AG09309 (cell line): ENCODE measurements around the gene IPMK.
A peak's percentile ranks its signal among the peaks of the same experiment; 100 is the strongest.

ENCODE experiments used
- DNase-seq: peaks from one replicate; pipeline ENCODE4 v3.0.0-alpha.2; 2010; ENCODE audit warnings: low read depth
- H3K4me3 ChIP-seq: 2 replicates; pipeline ENCODE4 v1.5.1; 2011; ENCODE audit warnings: mild to moderate bottlenecking, low read depth, low read length, moderate library complexity; ENCODE audit not compliant: control insufficient read depth
- TF ChIP-seq, protein P1 (sequence below): IDR thresholded peaks from 2 replicates; pipeline ENCODE4 v1.5.1; 2011; ENCODE audit warnings: mild to moderate bottlenecking, low read depth, low read length, inconsistent platforms; ENCODE audit not compliant: insufficient read depth, control insufficient read depth; ENCODE audit errors: missing control alignments

The IPMK gene

DNA sequence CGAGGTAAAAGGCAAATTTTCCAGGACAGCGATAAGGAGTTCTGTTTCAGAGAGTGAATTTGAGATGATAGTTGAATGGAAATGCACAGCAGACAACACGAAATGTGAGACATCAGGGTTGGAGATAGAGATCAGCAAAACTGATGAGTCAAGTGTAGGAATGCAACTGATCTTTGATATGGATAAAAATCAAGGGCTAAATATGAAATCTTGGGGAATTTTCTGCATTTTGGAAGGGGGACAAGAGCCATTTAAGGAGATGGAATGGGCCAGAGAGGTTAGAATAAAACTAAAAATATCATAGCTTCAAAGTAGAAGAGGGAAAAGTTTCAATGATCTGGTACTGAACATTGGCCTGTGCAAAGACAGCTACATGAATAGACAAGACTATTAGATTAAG is 12.8 kb upstream of the IPMK start:
- TF ChIP-seq, protein P1, sequence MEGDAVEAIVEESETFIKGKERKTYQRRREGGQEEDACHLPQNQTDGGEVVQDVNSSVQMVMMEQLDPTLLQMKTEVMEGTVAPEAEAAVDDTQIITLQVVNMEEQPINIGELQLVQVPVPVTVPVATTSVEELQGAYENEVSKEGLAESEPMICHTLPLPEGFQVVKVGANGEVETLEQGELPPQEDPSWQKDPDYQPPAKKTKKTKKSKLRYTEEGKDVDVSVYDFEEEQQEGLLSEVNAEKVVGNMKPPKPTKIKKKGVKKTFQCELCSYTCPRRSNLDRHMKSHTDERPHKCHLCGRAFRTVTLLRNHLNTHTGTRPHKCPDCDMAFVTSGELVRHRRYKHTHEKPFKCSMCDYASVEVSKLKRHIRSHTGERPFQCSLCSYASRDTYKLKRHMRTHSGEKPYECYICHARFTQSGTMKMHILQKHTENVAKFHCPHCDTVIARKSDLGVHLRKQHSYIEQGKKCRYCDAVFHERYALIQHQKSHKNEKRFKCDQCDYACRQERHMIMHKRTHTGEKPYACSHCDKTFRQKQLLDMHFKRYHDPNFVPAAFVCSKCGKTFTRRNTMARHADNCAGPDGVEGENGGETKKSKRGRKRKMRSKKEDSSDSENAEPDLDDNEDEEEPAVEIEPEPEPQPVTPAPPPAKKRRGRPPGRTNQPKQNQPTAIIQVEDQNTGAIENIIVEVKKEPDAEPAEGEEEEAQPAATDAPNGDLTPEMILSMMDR, result no peak
- DNase-seq, result no peak
- H3K4me3 ChIP-seq, result no peak overlapping the region

DNA sequence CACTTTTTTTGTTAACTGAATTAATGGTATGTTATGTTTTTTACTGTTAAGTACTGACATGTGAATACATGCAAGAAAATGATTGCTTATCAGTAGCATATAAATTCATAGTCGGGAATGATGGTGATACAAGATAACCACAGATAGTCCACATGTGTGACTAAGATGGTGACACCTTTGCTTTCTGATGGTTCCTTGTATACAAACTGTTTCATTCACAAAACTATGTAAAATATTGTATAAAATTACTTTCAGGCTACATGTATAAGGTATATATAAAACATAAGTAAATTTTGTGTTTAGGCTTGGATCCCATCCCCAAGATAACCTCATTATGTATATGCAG is 11.2 kb upstream of the IPMK start:
- TF ChIP-seq, protein P1, result no peak

GRCh38 chr10:58278274-58278961 is 10.7 kb upstream of the IPMK start:
- DNase-seq, result no peak
- TF ChIP-seq, protein P1, result no peak
- H3K4me3 ChIP-seq, result no peak overlapping the region

More for the DNA sequence above, 11.2 kb upstream of the IPMK start:
- DNase-seq, result no peak
- no peak overlapping the region for H3K4me3 ChIP-seq

GRCh38 chr10:58275908-58276307 is 8.2 kb upstream of the IPMK start:
- TF ChIP-seq, protein P1, result no peak
- DNase-seq, result no peak
- no peak overlapping the region for H3K4me3 ChIP-seq

- TF ChIP-seq, protein P1, result no peak
- H3K4me3 ChIP-seq, result no peak overlapping the region
- no peak for DNase-seq
These were observed 7.6 kb upstream of the IPMK start for GRCh38 chr10:58275261-58275660.

DNA sequence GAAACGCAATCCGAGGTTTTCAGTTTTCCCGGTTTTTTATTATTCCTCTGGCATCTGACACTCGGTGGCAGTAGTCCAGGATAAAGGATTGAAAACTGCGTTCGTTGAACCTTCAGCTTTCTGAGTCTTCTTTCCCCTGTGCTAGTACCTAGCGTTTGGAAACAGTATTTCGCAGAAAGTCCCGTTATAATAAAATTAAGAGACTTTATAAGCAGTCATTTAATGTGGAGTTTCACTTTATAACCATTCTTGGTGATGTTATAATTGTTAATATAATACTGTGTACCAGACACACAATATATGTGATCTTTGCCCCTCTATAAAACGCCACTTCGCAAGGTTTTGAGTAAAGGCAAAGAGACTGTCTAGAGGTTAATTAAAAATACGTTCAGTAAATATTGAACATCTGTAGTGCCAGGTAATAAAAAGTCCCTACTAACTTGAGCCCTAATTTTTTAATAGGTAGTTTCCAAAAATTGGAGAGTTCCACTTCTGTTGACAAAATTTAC is 2.1 kb upstream of the IPMK start:
- peak overlapping the region; percentile 97 for H3K4me3 ChIP-seq
- TF ChIP-seq, protein P1, result no peak
- no peak for DNase-seq
